H9 (cell line): ENCODE results near the gene SYCE3. TPM values are rescaled to one million over a fixed set of nuclear protein-coding genes. Genes with fewer than 3 reads are reported as not detected.

Source experiments
- DNase-seq: peaks from one replicate; pipeline ENCODE4 v3.0.0-alpha.2; 2017
- H2AFZ ChIP-seq: one replicate; pipeline ENCODE4 v1.6.1; 2013; ENCODE audit warnings: mild to moderate bottlenecking, low read length, control low read depth, moderate library complexity
- H2AK5ac ChIP-seq: 2 replicates; pipeline ENCODE4 v1.6.1; 2013; ENCODE audit warnings: low read length, control low read depth, mixed read lengths; ENCODE audit not compliant: insufficient read length
- H2BK120ac ChIP-seq: one replicate; pipeline ENCODE4 v1.6.1; 2013; ENCODE audit warnings: low read depth, mild to moderate bottlenecking, low read length, control low read depth, inconsistent platforms; ENCODE audit not compliant: poor library complexity, severe bottlenecking
- H2BK12ac ChIP-seq: 2 replicates; pipeline ENCODE4 v1.6.1; 2013; ENCODE audit warnings: low read length, control low read depth, mixed read lengths, low read depth; ENCODE audit not compliant: insufficient read length
- H2BK15ac ChIP-seq: 2 replicates; pipeline ENCODE4 v1.6.1; 2013; ENCODE audit warnings: low read depth, low read length, control low read depth
- H2BK20ac ChIP-seq: one replicate; pipeline ENCODE4 v1.6.1; 2013; ENCODE audit warnings: low read depth, mild to moderate bottlenecking, low read length, control low read depth, inconsistent platforms; ENCODE audit not compliant: poor library complexity, severe bottlenecking
- H2BK5ac ChIP-seq: 2 replicates; pipeline ENCODE4 v1.6.1; 2013; ENCODE audit warnings: low read length, control low read depth, mixed read lengths; ENCODE audit not compliant: insufficient read length
- H3K14ac ChIP-seq: 2 replicates; pipeline ENCODE4 v1.6.1; 2013; ENCODE audit warnings: low read length, control low read depth; ENCODE audit not compliant: insufficient read depth
- H3K18ac ChIP-seq: 2 replicates; pipeline ENCODE4 v1.6.1; 2013; ENCODE audit warnings: low read depth, mild to moderate bottlenecking, mixed read lengths, low read length, control low read depth; ENCODE audit not compliant: insufficient read length
- H3K23ac ChIP-seq: 2 replicates; pipeline ENCODE4 v1.6.1; 2013; ENCODE audit warnings: low read length, control low read depth, mixed read lengths, low read depth; ENCODE audit not compliant: insufficient read length
- H3K23me2 ChIP-seq: 2 replicates; pipeline ENCODE4 v1.6.1; 2013; ENCODE audit warnings: low read depth, mild to moderate bottlenecking, mixed read lengths, low read length, control low read depth; ENCODE audit not compliant: insufficient read length, poor library complexity, severe bottlenecking
- H3K27ac ChIP-seq: 2 replicates; pipeline ENCODE4 v1.5.1; 2013; ENCODE audit warnings: low read length, control low read depth, mixed read lengths, low read depth; ENCODE audit not compliant: insufficient read length
- H3K27me3 ChIP-seq: 2 replicates; pipeline ENCODE4 v1.6.1; 2013; ENCODE audit warnings: low read length, control low read depth, inconsistent platforms; ENCODE audit not compliant: insufficient read depth
- H3K4ac ChIP-seq: 2 replicates; pipeline ENCODE4 v1.6.1; 2013; ENCODE audit warnings: low read depth, mild to moderate bottlenecking, control low read depth, inconsistent platforms, low read length, moderate library complexity
- H3K4me1 ChIP-seq: 2 replicates; pipeline ENCODE4 v1.6.1; 2013; ENCODE audit warnings: low read length, control low read depth, inconsistent platforms; ENCODE audit not compliant: insufficient read depth
- H3K4me2 ChIP-seq: 2 replicates; pipeline ENCODE4 v1.6.1; 2013; ENCODE audit warnings: low read length, control low read depth, mixed read lengths; ENCODE audit not compliant: insufficient read length, insufficient read depth
- H3K56ac ChIP-seq: 2 replicates; pipeline ENCODE4 v1.6.1; 2013; ENCODE audit warnings: low read depth, mild to moderate bottlenecking, mixed read lengths, low read length, control low read depth; ENCODE audit not compliant: insufficient read length
- H3K79me1 ChIP-seq: 2 replicates; pipeline ENCODE4 v1.6.1; 2013; ENCODE audit warnings: low read depth, mild to moderate bottlenecking, moderate library complexity, low read length, control low read depth, inconsistent platforms; ENCODE audit not compliant: insufficient read depth, poor library complexity, severe bottlenecking
- H3K79me2 ChIP-seq: 2 replicates; pipeline ENCODE4 v1.6.1; 2013; ENCODE audit warnings: low read length, control low read depth, inconsistent platforms; ENCODE audit not compliant: insufficient read depth
- H3K9ac ChIP-seq: 2 replicates; pipeline ENCODE4 v1.6.1; 2013; ENCODE audit warnings: low read length, control low read depth, mixed read lengths; ENCODE audit not compliant: insufficient read length; ENCODE audit errors: extremely low read depth
- H3K9me3 ChIP-seq: one replicate; pipeline ENCODE4 v1.6.1; 2013; ENCODE audit warnings: low read depth, low read length, inconsistent platforms; ENCODE audit not compliant: control insufficient read depth
- H3T11ph ChIP-seq: one replicate; pipeline ENCODE4 v1.6.1; 2013; ENCODE audit warnings: mild to moderate bottlenecking, low read length, control low read depth, inconsistent platforms
- H4K20me1 ChIP-seq: one replicate; pipeline ENCODE4 v1.6.1; 2013; ENCODE audit not compliant: control insufficient read depth, insufficient read length, insufficient read depth
- H4K5ac ChIP-seq: 2 replicates; pipeline ENCODE4 v1.6.1; 2013; ENCODE audit warnings: low read depth, mild to moderate bottlenecking, mixed read lengths, low read length, control low read depth; ENCODE audit not compliant: insufficient read length
- H4K8ac ChIP-seq: replicated peaks from 2 replicates; pipeline ENCODE4 v1.6.1; 2013; ENCODE audit warnings: low read length, control low read depth, mixed read lengths, low read depth; ENCODE audit not compliant: insufficient read length
- H4K91ac ChIP-seq: 2 replicates; pipeline ENCODE4 v1.6.1; 2013; ENCODE audit warnings: low read depth, mild to moderate bottlenecking, moderate library complexity, mixed read lengths, low read length, control low read depth; ENCODE audit not compliant: insufficient read length
- H3K27ac Mint-ChIP-seq, 3 experiments: 2 replicates in 2 of 3; 3 replicates in 1 of 3; pipeline ENCODE4 v1.8.0; 2020 to 2021; ENCODE audit warnings: mixed read lengths in 3 of 3, mild to moderate bottlenecking in 1 of 3, moderate library complexity in 1 of 3
- H3K27me3 Mint-ChIP-seq: 2 replicates; pipeline ENCODE4 v1.8.0; 2021; ENCODE audit warnings: low read depth, mild to moderate bottlenecking, moderate library complexity, mixed read lengths
- H3K36me3 Mint-ChIP-seq, 3 experiments: 2 replicates in 2 of 3; 3 replicates in 1 of 3; pipeline ENCODE4 v1.8.0; 2020 to 2021; ENCODE audit warnings: low read depth in 3 of 3, mixed read lengths in 3 of 3; ENCODE audit not compliant: insufficient read depth in 1 of 3
- H3K4me1 Mint-ChIP-seq, 2 experiments: 2 replicates each; pipeline ENCODE4 v1.8.0; 2020; ENCODE audit warnings: mixed read lengths in 2 of 2
- H3K4me3 Mint-ChIP-seq, 2 experiments: 2 replicates in 1 of 2; 3 replicates in 1 of 2; pipeline ENCODE4 v1.8.0; 2020 to 2021; ENCODE audit warnings: mild to moderate bottlenecking in 2 of 2, mixed read lengths in 2 of 2, moderate library complexity in 1 of 2
- H3K9me3 Mint-ChIP-seq, 2 experiments: 2 replicates in 1 of 2; 3 replicates in 1 of 2; pipeline ENCODE4 v1.8.0; 2020; ENCODE audit warnings: mild to moderate bottlenecking in 2 of 2, mixed read lengths in 2 of 2, moderate library complexity in 1 of 2
- CTCF ChIP-seq: fragments of 200-600 bp; sonication (generic); conservative IDR thresholded peaks from 3 replicates; pipeline ENCODE4 v1.8.0; 2021; ENCODE audit warnings: antibody characterized with exemption, mild to moderate bottlenecking
- WGBS: extraction: QIAGEN DNeasy Blood & Tissue Kit; methylation state at CpG from one replicate; pipeline ENCODE4 v1.1.7; 2013; ENCODE audit warnings: missing lambda C conversion rate, low lambda C conversion rate, mixed read lengths; ENCODE audit not compliant: insufficient read length; ENCODE audit errors: extremely low coverage; 5-methylcytosine and 5-hydroxymethylcytosine counted together
- total RNA-seq: library from RNA; stranded (reverse); gene quantifications from 2 replicates; pipeline ENCODE4 v1.2.1, GENCODE V29; 2021

SYCE3 gene
- total RNA-seq, 1 experiment from 2014 or later, result 0.85 TPM

DNA sequence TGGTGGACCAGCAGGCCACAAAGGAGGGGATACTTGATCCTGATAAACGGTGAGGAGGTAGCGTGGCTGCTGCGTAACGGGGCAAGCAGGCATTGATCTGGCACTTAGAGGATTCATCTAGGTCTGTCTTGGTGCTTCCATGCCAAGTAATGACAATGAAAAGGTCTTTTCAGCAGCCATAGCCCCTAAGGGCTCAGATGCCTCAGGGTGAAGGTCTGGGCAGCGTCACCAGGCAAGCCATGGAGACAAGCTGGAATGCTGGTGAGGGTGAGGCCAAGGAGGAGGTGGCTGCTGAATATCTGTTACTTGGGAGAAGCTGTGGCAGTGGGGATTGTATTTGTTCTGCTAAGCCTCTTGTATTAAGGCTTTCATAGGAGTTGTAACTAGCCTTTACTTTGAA lies 24.7 kb upstream of the SYCE3 start:
- Histone ChIP-seq H4K8ac (no peak overlapping the region), H3K14ac (no peak overlapping the region; the same call in 1 of the 2 replicates), H3K4me2 (no peak overlapping the region), H4K5ac (no peak overlapping the region), H3K4me1 (no peaks in the 10 kb centered on the region; the same call in 1 of the 2 replicates), H3K9me3 (no peaks in the 10 kb centered on the region), H2BK5ac (no peak overlapping the region), H3K4ac (no peak overlapping the region), H3K23me2 (no peaks in the 10 kb centered on the region), H3K79me2 (no peaks in the 10 kb centered on the region), H2BK15ac (no peak overlapping the region), H2AK5ac (no peak overlapping the region), H3K56ac (no peak overlapping the region), H3T11ph (no peak overlapping the region), H3K27ac (no peak overlapping the region), H3K18ac (no peak overlapping the region), H3K23ac (no peak overlapping the region), H2AFZ (no peak overlapping the region), H3K27me3 (no peaks in the 10 kb centered on the region), H2BK12ac (no peak overlapping the region), H4K20me1 (no peaks in the 10 kb centered on the region), H3K9ac (no peak overlapping the region), H3K79me1 (no peaks in the 10 kb centered on the region), H2BK20ac (no peak overlapping the region), H2BK120ac (no peak overlapping the region), H4K91ac (no peak overlapping the region)
- Mint-ChIP-seq H3K27ac (peak overlapping the region in 1 of 3 experiments; percentile 49; a peak in 1 of 7 replicates), H3K4me1 (peaks cover 14 to 16% of the 10 kb centered on the region in 2 experiments), H3K36me3 (no peaks in the 10 kb centered on the region), H3K9me3 (no peaks in the 10 kb centered on the region), H3K27me3 (peaks cover 22% of the 10 kb centered on the region), H3K4me3 (no peak overlapping the region; a peak in 1 of 5 replicates)
- DNase-seq, result no peak
- no peak for TF ChIP-seq CTCF
- whole genome bisulfite sequencing, result no CpG with 5 or more reads among the region's 5 CpGs
